BJ (cell line): ENCODE measurements around the gene FXYD5. TPM values are rescaled to one million over a fixed set of nuclear protein-coding genes. Genes with fewer than 3 reads are reported as not detected.

ENCODE experiments used
- CTCF ChIA-PET: fragments of 350-600 bp; formaldehyde crosslinking; extraction: SDS; loops from one replicate; lab custom pipeline; 2021; ENCODE audit warnings: antibody characterized with exemption, inconsistent platforms; lab: Yijun Ruan, JAX
- POLR2A ChIA-PET: fragments of 300-600 bp; sonication (Branson Sonifier 250); formaldehyde crosslinking; extraction: SDS; loops from one replicate; lab custom pipeline; 2021; ENCODE audit warnings: antibody characterized with exemption; lab: Charles Lee
- DNase-seq: peaks from one replicate; pipeline ENCODE4 v3.0.0-alpha.2; 2011; ENCODE audit warnings: low read depth
- H3K27me3 ChIP-seq: 2 replicates; pipeline ENCODE4 v1.6.0; 2011; ENCODE audit warnings: low read length; ENCODE audit not compliant: control insufficient read depth, insufficient read depth
- H3K36me3 ChIP-seq: 2 replicates; pipeline ENCODE4 v1.5.1; 2011; ENCODE audit warnings: low read length; ENCODE audit not compliant: control insufficient read depth, insufficient read depth
- H3K4me3 ChIP-seq: 2 replicates; pipeline ENCODE4 v1.5.1; 2011; ENCODE audit warnings: low read depth, mild to moderate bottlenecking, control low read depth, low read length
- polyA plus RNA-seq: library from polyadenylated mRNA; depleted of rRNA; stranded (reverse); fragments of >200 nt; gene quantifications from 2 replicates; pipeline ENCODE4 v1.2.3, GENCODE V29; 2011
- TF ChIP-seq, protein P1 (sequence below): IDR thresholded peaks from 2 replicates; pipeline ENCODE4 v1.5.1; 2011; ENCODE audit warnings: low read depth, mild to moderate bottlenecking, control low read depth, inconsistent platforms, low read length, moderate library complexity; ENCODE audit not compliant: insufficient read depth

FXYD5 gene
- polyA plus RNA-seq, 1 experiment: 332 TPM

GRCh38 chr19:35214766-35215422, 60.4 kb downstream of the FXYD5 start:
- TF ChIP-seq, protein P1, sequence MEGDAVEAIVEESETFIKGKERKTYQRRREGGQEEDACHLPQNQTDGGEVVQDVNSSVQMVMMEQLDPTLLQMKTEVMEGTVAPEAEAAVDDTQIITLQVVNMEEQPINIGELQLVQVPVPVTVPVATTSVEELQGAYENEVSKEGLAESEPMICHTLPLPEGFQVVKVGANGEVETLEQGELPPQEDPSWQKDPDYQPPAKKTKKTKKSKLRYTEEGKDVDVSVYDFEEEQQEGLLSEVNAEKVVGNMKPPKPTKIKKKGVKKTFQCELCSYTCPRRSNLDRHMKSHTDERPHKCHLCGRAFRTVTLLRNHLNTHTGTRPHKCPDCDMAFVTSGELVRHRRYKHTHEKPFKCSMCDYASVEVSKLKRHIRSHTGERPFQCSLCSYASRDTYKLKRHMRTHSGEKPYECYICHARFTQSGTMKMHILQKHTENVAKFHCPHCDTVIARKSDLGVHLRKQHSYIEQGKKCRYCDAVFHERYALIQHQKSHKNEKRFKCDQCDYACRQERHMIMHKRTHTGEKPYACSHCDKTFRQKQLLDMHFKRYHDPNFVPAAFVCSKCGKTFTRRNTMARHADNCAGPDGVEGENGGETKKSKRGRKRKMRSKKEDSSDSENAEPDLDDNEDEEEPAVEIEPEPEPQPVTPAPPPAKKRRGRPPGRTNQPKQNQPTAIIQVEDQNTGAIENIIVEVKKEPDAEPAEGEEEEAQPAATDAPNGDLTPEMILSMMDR: no peak
- ChIA-PET POLR2A (no interaction called here), CTCF (interaction anchor here (0.7 kb wide), 1 partner anchor 30 kb away, joined by 3 read pairs; no protein-coding TSS in a partner anchor)

GRCh38 chr19:35216016-35216832, 61.7 kb downstream of the FXYD5 start:
- Histone ChIP-seq H3K27me3 (no peaks in the 10 kb centered on the region; the same call in 1 of the 2 replicates), H3K36me3 (no peaks in the 10 kb centered on the region), H3K4me3 (no peak overlapping the region)
- TF ChIP-seq, protein P1: no peak
- ChIA-PET POLR2A (no interaction called here), CTCF (no interaction called here)
- DNase-seq: peak; percentile 9

More at GRCh38 chr19:35214766-35215422, 60.4 kb downstream of the FXYD5 start:
- Histone ChIP-seq H3K27me3 (no peaks in the 10 kb centered on the region; the same call in 1 of the 2 replicates), H3K36me3 (no peaks in the 10 kb centered on the region), H3K4me3 (no peak overlapping the region)
- no peak for DNase-seq

GRCh38 chr19:35216833-35217648, 62.5 kb downstream of the FXYD5 start:
- no peak overlapping the region for H3K4me3 ChIP-seq
- TF ChIP-seq, protein P1: no peak
- H3K27me3 ChIP-seq: no peaks in the 10 kb centered on the region; the same call in 1 of the 2 replicates
- ChIA-PET POLR2A (no interaction called here), CTCF (no interaction called here)
- DNase-seq: no peak
- no peaks in the 10 kb centered on the region for H3K36me3 ChIP-seq

DNA sequence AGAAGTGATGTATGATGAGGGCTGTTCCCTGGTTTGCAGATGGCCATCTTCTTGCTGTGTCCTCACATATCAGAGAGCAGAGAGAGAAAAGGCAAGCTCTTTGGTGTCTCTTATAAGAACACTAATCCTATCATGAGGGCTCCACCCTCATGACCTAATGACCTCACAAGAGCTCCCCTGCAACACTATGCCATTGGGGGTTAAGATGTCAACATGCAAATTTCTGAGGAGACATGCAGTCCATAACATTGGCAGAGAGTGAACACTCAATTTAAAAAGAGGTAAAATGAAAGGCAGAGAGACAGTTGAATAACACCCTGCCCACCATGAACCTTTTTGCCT, 63.1 kb downstream of the FXYD5 start:
- TF ChIP-seq, protein P1: no peak
- CTCF ChIA-PET: no interaction called here
- POLR2A ChIA-PET: no interaction called here

More for the DNA sequence above, 63.1 kb downstream of the FXYD5 start:
- Histone ChIP-seq H3K4me3 (no peak overlapping the region), H3K27me3 (no peaks in the 10 kb centered on the region; the same call in 1 of the 2 replicates), H3K36me3 (no peaks in the 10 kb centered on the region)
- no peak for DNase-seq
